Testis (tissue), 3 donors: Measurements from ENCODE around the gene PLET1. TPM values are rescaled to one million over a fixed set of nuclear protein-coding genes. Genes with fewer than 3 reads are reported as not detected.

Experiments used
- DNase-seq: peaks from one replicate; pipeline ENCODE4 v3.0.0-alpha.2; 2019
- H3K27ac ChIP-seq, 2 donors: fragments of 200-600 bp; sonication (generic); one replicate each; pipeline ENCODE4 v1.5.1; 2019
- H3K27me3 ChIP-seq: fragments of 200-600 bp; sonication (generic); one replicate; pipeline ENCODE4 v1.5.1; 2019
- H3K36me3 ChIP-seq: fragments of 200-600 bp; sonication (generic); one replicate; pipeline ENCODE4 v1.5.1; 2017; ENCODE audit warnings: low read depth; ENCODE audit errors: missing control alignments
- H3K4me1 ChIP-seq: fragments of 200-600 bp; sonication (generic); one replicate; pipeline ENCODE4 v1.5.1; 2019
- H3K4me3 ChIP-seq, 2 donors: fragments of 200-600 bp; sonication (generic); one replicate each; pipeline ENCODE4 v1.5.1; 2017 to 2019
- H3K9me3 ChIP-seq: fragments of 200-600 bp; sonication (generic); one replicate; pipeline ENCODE4 v1.5.1; 2017
- CTCF ChIP-seq, 3 experiments: fragments of 450-650 bp in 2 of 3; fragments of 200-600 bp in 1 of 3; sonication (generic) in 1 of 3; IDR thresholded peaks; one replicate each; pipeline ENCODE4 v1.5.1; 2016 to 2019; ENCODE audit warnings: antibody characterized with exemption in 3 of 3, mild to moderate bottlenecking in 2 of 3, moderate library complexity in 1 of 3
- POLR2A ChIP-seq: fragments of 450-650 bp; IDR thresholded peaks from one replicate; pipeline ENCODE4 v1.6.1; 2017; ENCODE audit warnings: antibody characterized with exemption, mild to moderate bottlenecking, moderate library complexity
- WGBS, 2 donors: methylation state at CpG; one replicate each; pipeline ENCODE4 v1.1.5; 2018; 5-methylcytosine and 5-hydroxymethylcytosine counted together
- intact Hi-C: fragments of 100-400 bp; cut with DNase I; formaldehyde crosslinking; loops from one replicate; pipeline ENCODE4 v1.15.1; 2023; ENCODE audit warnings: low total_unique reads
- polyA plus RNA-seq: library from polyadenylated mRNA; stranded (reverse); fragments of 350-450 nt; fragmentation: Illumina TruSeq; extraction: RNeasy Lipid Tissue Mini Kit (QIAGEN cat#74804); gene quantifications from one replicate; pipeline ENCODE4 v1.2.3, GENCODE V29; 2014; ENCODE audit warnings: low read depth, low replicate concordance; ENCODE audit not compliant: insufficient read depth
- total RNA-seq, 2 donors: library from RNA; depleted of rRNA; stranded (reverse); fragments of >200 nt; gene quantifications; one replicate each; pipeline ENCODE4 v1.2.3, GENCODE V29; 2016

The PLET1 gene
- total and polyA plus RNA-seq, 3 donors from 2014 or later = not detected

GRCh38 chr11:112229746-112230433 is 30.8 kb downstream of the PLET1 start:
- no peak for DNase-seq
- H3K4me1 ChIP-seq = peaks cover 7% of the 10 kb centered on the region
- H3K27me3 ChIP-seq = no peaks in the 10 kb centered on the region
- intact Hi-C loops = no loop called here
- 72 to 76% methylated on average over 3 of the region's 3 CpGs for WGBS, 2 donors
- no peaks in the 10 kb centered on the region for H3K36me3 ChIP-seq
- H3K27ac ChIP-seq = no peak overlapping the region
- no peaks in the 10 kb centered on the region for H3K9me3 ChIP-seq
- TF ChIP-seq CTCF (IDR thresholded peaks at IDR 0.05) = no peak
- no peak for TF ChIP-seq POLR2A
- H3K4me3 ChIP-seq = no peak overlapping the region

DNA sequence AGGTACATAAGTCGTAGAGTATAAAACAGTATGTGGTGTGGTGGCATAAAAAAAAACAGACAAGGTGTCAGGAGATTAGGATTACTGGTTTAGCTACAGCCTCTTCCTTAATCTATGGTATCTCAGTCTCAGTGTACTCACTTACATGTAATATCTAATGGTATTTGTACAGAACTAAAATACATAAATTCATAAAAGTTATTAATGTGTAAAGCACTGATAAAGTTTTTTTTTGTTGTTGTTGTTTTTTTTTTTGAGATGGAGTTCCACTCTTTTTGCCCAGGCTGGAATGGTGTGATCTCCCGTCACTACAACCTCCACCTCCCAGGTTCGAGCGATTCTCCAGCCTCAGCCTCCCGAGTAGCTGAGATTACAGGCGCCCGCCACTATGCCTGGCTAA is 31.5 kb downstream of the PLET1 start:
- Histone ChIP-seq H3K9me3 (no peaks in the 10 kb centered on the region), H3K27me3 (no peaks in the 10 kb centered on the region), H3K27ac (no peak overlapping the region), H3K36me3 (no peaks in the 10 kb centered on the region), H3K4me1 (peaks cover 7% of the 10 kb centered on the region), H3K4me3 (no peak overlapping the region)
- no peak for DNase-seq
- TF ChIP-seq POLR2A (no peak), CTCF (IDR thresholded peaks at IDR 0.05) (no peak)
- intact Hi-C loops = no loop called here
- WGBS, 2 donors = 93 to 97% methylated on average over 7 of the region's 7 CpGs

DNA sequence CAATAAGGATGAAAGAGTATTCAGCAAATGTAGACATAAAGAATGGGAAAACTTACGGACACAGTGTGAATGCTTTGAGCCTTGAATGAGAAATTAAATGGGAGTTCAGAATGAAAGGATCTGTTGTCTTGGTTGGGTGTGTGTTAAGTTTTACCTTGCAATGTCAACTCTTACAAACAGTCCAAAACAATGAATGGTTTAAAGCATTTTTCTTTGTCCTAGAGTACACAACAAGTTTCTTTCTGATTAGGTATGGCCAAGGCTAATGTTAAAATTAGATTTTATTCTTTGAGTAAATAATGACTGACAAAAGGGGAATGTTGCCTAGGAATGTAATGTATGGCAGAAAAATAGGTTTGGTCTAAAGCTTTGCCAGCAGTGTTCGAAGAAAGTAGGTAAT is 32.0 kb downstream of the PLET1 start:
- Histone ChIP-seq H3K36me3 (no peaks in the 10 kb centered on the region), H3K27ac (no peak overlapping the region), H3K4me3 (no peak overlapping the region), H3K27me3 (no peaks in the 10 kb centered on the region), H3K4me1 (peaks cover 7% of the 10 kb centered on the region), H3K9me3 (no peaks in the 10 kb centered on the region)
- intact Hi-C loops = no loop called here
- 93 to 95% methylated on average over 2 of the region's 2 CpGs for WGBS, 2 donors
- TF ChIP-seq CTCF (IDR thresholded peaks at IDR 0.05) (no peak), POLR2A (no peak)
- DNase-seq = no peak

DNA sequence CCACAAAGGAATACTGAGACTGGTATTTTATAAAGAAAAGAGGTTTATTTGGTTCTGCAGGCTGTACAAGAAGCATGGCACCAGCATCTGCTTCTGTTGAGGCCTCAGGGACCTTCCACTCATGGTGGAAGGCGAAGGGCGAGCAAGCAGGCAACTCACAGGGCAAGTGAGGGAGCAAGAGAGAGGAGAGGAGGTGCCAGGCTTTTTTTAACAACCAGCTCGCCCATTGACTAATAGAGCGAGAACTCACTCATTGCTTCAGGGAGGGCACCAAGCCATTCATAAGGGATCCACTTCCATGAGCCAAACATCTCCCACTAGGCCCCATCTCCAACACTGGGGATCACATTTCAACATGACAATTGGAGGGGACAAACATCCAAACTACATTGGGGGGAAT is 33.2 kb downstream of the PLET1 start:
- Histone ChIP-seq H3K27ac (peak overlapping the region in 1 of 2 donors; percentile 92), H3K36me3 (no peaks in the 10 kb centered on the region), H3K9me3 (no peaks in the 10 kb centered on the region), H3K27me3 (no peaks in the 10 kb centered on the region), H3K4me1 (peaks cover 7% of the 10 kb centered on the region), H3K4me3 (peak overlapping the region in 1 of 2 donors; percentile 79)
- 55 to 72% methylated on average over 4 of the region's 4 CpGs for WGBS, 2 donors
- intact Hi-C loops = no loop called here
- TF ChIP-seq POLR2A (no peak), CTCF (IDR thresholded peaks at IDR 0.05) (no peak)
- no peak for DNase-seq

GRCh38 chr11:112226831-112227401 is 33.7 kb downstream of the PLET1 start:
- H3K4me1 ChIP-seq = peaks cover 7% of the 10 kb centered on the region

More at GRCh38 chr11:112226831-112227401, 33.7 kb downstream of the PLET1 start:
- Histone ChIP-seq H3K36me3 (no peaks in the 10 kb centered on the region), H3K27ac (peak overlapping the region; percentile 92 to 95), H3K27me3 (no peaks in the 10 kb centered on the region), H3K9me3 (no peaks in the 10 kb centered on the region), H3K4me3 (peak overlapping the region; percentile 66 to 79)
- 2% methylated on average over 16 of the region's 16 CpGs for WGBS, 2 donors
- no peak for DNase-seq
- intact Hi-C loops = no loop called here
- TF ChIP-seq POLR2A = no peak
- TF ChIP-seq CTCF (IDR thresholded peaks at IDR 0.05) = no peak
